ENCODE data around the gene OPCML. TPM values are rescaled to one million over a fixed set of nuclear protein-coding genes. Genes with fewer than 3 reads are reported as not detected.

OPCML gene
- total and polyA plus RNA-seq, 2 donors (not counting 1 experiment from before 2014, with no cell fraction given), result not detected

DNA sequence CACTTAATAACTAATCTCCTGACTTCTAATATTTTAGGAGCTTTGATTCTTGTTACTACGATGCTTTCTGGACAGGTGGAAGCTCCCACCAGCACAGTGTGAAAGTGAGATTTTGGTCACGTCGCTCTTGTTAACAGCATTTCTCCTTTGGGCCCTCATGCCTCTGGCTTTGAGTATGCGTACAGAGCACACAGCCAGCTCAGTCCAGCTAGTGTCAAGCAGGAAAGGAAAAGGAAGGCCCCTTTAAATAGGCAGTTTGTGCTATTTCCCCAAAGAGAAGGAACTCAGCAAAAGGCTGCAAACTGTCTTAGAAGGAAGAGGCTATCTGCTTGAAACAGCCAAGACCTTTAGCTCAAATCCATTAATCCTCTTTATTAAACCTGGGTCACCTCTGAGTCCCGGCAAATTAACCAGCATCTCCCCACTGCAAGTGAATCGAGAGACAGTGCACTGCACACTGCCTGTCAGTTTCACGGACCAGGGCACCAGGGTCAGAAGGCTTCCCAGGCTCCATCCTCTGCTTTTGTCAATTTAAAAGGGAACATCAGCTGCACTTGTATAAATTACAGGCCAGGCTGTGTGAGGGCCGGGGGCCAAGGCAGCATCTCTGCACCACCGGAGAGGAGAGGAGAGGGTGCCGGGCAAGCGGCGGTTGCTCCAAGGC, 34.7 kb downstream of the OPCML start:
- H3K4me2 ChIP-seq (replicated peaks; ENCODE audit: low read depth, low read length, poor library complexity, severe bottlenecking), result no peak overlapping the region
- no peak overlapping the region for H3K4me3 ChIP-seq (ENCODE audit: control extremely low read depth in 1 of 5, extremely low read depth in 1 of 5, insufficient read depth in 1 of 5, low read depth in 2 of 5, low read length in 4 of 5)
- no peaks in the 10 kb centered on the region for H3K4me1 ChIP-seq (ENCODE audit: control insufficient read depth in 2 of 2, insufficient read depth in 2 of 2, low read length in 2 of 2)
- no peak for DNase-seq
- no peaks in the 10 kb centered on the region for H3K27me3 ChIP-seq (replicated peaks in 1 of 4; ENCODE audit: control extremely low read depth in 1 of 4, control insufficient read depth in 3 of 4, insufficient read depth in 4 of 4, low read length in 3 of 4)
- no peak overlapping the region for H3K27ac ChIP-seq (ENCODE audit: low read length in 2 of 2)
- Mint-ChIP-seq H3K4me3 (no peak overlapping the region), H3K9me3 (ENCODE audit: insufficient read depth) (peaks cover 3% of the 10 kb centered on the region), H3K27ac (no peak overlapping the region), H3K4me1 (no peaks in the 10 kb centered on the region), H3K27me3 (no peaks in the 10 kb centered on the region)
- intact Hi-C loops (cut with micrococcal nuclease), result no loop called here
- 83% methylated on average over 7 of the region's 12 CpGs for whole genome bisulfite sequencing (ENCODE audit: insufficient coverage)
- H3K79me2 ChIP-seq (ENCODE audit: control insufficient read depth, insufficient read depth, low read length), result no peaks in the 10 kb centered on the region
- no peak for ATAC-seq (ENCODE audit: low read depth)
- H2AFZ ChIP-seq (ENCODE audit: insufficient read depth, low read depth, low read length, poor library complexity, severe bottlenecking), result no peak overlapping the region
- no peak overlapping the region for H3K9ac ChIP-seq (ENCODE audit: low read length)
- CTCF ChIA-PET, result no interaction called here
- H4K20me1 ChIP-seq (ENCODE audit: control insufficient read depth, insufficient read depth, low read length, poor library complexity, severe bottlenecking), result no peaks in the 10 kb centered on the region
- H3K9me3 ChIP-seq (ENCODE audit: control extremely low read depth in 1 of 3, control insufficient read depth in 2 of 3, insufficient read depth in 1 of 3, low read length in 2 of 3), result peaks cover 0 to 11% (median 0%) of the 10 kb centered on the region in 3 donors
- no peaks in the 10 kb centered on the region for H3K36me3 ChIP-seq (replicated peaks in 1 of 2; ENCODE audit: control extremely low read depth in 1 of 2, control insufficient read depth in 1 of 2, extremely low read depth in 1 of 2, insufficient read depth in 2 of 2, low read length in 1 of 2)
- POLR2A ChIA-PET, result no interaction called here
- TF ChIP-seq, protein P1, sequence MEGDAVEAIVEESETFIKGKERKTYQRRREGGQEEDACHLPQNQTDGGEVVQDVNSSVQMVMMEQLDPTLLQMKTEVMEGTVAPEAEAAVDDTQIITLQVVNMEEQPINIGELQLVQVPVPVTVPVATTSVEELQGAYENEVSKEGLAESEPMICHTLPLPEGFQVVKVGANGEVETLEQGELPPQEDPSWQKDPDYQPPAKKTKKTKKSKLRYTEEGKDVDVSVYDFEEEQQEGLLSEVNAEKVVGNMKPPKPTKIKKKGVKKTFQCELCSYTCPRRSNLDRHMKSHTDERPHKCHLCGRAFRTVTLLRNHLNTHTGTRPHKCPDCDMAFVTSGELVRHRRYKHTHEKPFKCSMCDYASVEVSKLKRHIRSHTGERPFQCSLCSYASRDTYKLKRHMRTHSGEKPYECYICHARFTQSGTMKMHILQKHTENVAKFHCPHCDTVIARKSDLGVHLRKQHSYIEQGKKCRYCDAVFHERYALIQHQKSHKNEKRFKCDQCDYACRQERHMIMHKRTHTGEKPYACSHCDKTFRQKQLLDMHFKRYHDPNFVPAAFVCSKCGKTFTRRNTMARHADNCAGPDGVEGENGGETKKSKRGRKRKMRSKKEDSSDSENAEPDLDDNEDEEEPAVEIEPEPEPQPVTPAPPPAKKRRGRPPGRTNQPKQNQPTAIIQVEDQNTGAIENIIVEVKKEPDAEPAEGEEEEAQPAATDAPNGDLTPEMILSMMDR (IDR thresholded peaks at IDR 0.05), result no peak
- no peak for TF ChIP-seq EZH2 (IDR thresholded peaks at IDR 0.05; ENCODE audit: borderline replicate concordance, insufficient read depth, low read depth, low read length, poor library complexity, severe bottlenecking)

DNA sequence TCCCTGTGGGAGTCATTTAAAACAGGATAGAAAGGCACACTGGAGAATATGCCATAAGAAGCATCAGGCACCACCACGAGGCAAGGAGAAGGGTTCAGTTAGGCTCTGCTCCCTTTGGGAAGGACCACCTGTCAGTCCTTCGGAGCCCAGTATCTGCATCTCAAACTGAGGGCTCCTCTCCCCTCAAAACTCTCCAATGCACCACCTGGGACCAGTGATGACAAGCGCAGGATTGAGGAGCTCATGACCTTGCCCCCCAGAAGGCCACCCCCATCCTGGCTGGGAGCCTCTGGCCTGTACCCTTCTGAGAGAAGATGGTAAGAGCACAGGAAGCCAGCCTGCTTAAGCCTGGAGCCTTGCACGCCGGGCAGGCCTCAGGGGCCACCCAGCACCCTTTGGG, 39.4 kb downstream of the OPCML start:
- no peak for DNase-seq
- Histone ChIP-seq H3K4me1 (ENCODE audit: control insufficient read depth in 2 of 2, insufficient read depth in 2 of 2, low read length in 2 of 2) (no peaks in the 10 kb centered on the region), H3K9ac (ENCODE audit: low read length) (no peak overlapping the region), H3K9me3 (ENCODE audit: control extremely low read depth in 1 of 3, control insufficient read depth in 2 of 3, insufficient read depth in 1 of 3, low read length in 2 of 3) (peaks cover 0 to 10% (median 0%) of the 10 kb centered on the region in 3 donors), H3K27me3 (replicated peaks in 1 of 4; ENCODE audit: control extremely low read depth in 1 of 4, control insufficient read depth in 3 of 4, insufficient read depth in 4 of 4, low read length in 3 of 4) (no peaks in the 10 kb centered on the region), H3K4me2 (replicated peaks; ENCODE audit: low read depth, low read length, poor library complexity, severe bottlenecking) (no peak overlapping the region), H3K4me3 (ENCODE audit: control extremely low read depth in 1 of 5, extremely low read depth in 1 of 5, insufficient read depth in 1 of 5, low read depth in 2 of 5, low read length in 4 of 5) (no peak overlapping the region), H3K36me3 (replicated peaks in 1 of 2; ENCODE audit: control extremely low read depth in 1 of 2, control insufficient read depth in 1 of 2, extremely low read depth in 1 of 2, insufficient read depth in 2 of 2, low read length in 1 of 2) (no peaks in the 10 kb centered on the region), H3K27ac (ENCODE audit: low read length in 2 of 2) (no peak overlapping the region), H4K20me1 (ENCODE audit: control insufficient read depth, insufficient read depth, low read length, poor library complexity, severe bottlenecking) (no peaks in the 10 kb centered on the region), H3K79me2 (ENCODE audit: control insufficient read depth, insufficient read depth, low read length) (no peaks in the 10 kb centered on the region), H2AFZ (ENCODE audit: insufficient read depth, low read depth, low read length, poor library complexity, severe bottlenecking) (no peak overlapping the region)
- intact Hi-C loops (cut with micrococcal nuclease), result no loop called here
- peaks cover 3% of the 10 kb centered on the region for H3K9me3 Mint-ChIP-seq (ENCODE audit: insufficient read depth)
- no peak for TF ChIP-seq EZH2 (IDR thresholded peaks at IDR 0.05; ENCODE audit: borderline replicate concordance, insufficient read depth, low read depth, low read length, poor library complexity, severe bottlenecking)
- TF ChIP-seq, protein P1 (IDR thresholded peaks at IDR 0.05), result no peak
- POLR2A ChIA-PET, result no interaction called here
- 67% methylated on average over 3 of the region's 5 CpGs for WGBS (ENCODE audit: insufficient coverage)
- ATAC-seq (ENCODE audit: low read depth), result no peak
- no peaks in the 10 kb centered on the region for H3K27me3 Mint-ChIP-seq
- H3K27ac Mint-ChIP-seq, result no peak overlapping the region
- no peaks in the 10 kb centered on the region for H3K4me1 Mint-ChIP-seq
- CTCF ChIA-PET, result no interaction called here
- no peak overlapping the region for H3K4me3 Mint-ChIP-seq
